Right renal pelvis (tissue), 4 donors: ENCODE measurements around the gene CENPK. TPM values are rescaled to one million over a fixed set of nuclear protein-coding genes. Genes with fewer than 3 reads are reported as not detected.
"Not testable (repeated sequence)": the region's sequence is repeated elsewhere in the genome, so short reads cannot be mapped to it uniquely, and the experiment has no call there.

ENCODE experiments used
- DNase-seq, 4 donors: peaks; one replicate each; pipeline ENCODE4 v3.0.0-alpha.2; 2013; ENCODE audit warnings: low read depth in 4 of 4, low spot score in 3 of 4, missing footprints in 1 of 4
- polyA plus RNA-seq, 4 donors: library from polyadenylated mRNA; unstranded; fragments of 120-200 nt; gene quantifications; one replicate each; pipeline ENCODE4 v1.2.1, GENCODE V29; 2013; ENCODE audit not compliant: insufficient read length in 4 of 4

CENPK gene, protein sequence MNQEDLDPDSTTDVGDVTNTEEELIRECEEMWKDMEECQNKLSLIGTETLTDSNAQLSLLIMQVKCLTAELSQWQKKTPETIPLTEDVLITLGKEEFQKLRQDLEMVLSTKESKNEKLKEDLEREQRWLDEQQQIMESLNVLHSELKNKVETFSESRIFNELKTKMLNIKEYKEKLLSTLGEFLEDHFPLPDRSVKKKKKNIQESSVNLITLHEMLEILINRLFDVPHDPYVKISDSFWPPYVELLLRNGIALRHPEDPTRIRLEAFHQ
- polyA plus RNA-seq, result 10 to 100 TPM; 24.1 to 37.4 (median 34.7) TPM

GRCh38 chr5:65562731-65563701, at the start of gene CENPK, which contains the start of gene PPWD1:
Gene CENPK (minus strand): TSS chr5:65563168. CDS start chr5:65554907, 8,261 bp downstream.
Gene PPWD1 (plus strand): TSS chr5:65563296. CDS start chr5:65563311, 15 bp downstream.
- peak; percentile 89 to 93 (median 92) for DNase-seq

GRCh38 chr5:65612298-65612907, 49.4 kb upstream of the CENPK start:
- DNase-seq, result no peak

DNA sequence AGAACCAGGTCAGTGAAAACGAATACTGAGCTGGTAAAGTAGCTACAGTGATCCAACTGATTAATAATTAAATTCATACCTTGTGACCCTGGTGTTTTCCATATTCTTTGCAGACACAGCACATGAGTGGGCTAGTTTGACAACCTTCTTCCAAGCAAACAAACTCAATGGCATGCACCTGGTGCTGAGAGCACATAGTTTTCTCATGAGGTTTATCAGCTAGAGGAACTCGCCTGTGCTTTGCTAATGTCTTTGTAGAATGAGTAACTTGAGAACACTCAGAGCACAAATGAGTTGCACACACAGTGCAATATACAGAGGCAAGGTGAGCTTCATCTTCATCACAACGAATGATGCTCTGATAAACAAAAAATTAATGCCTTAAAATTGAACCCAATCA, 48.6 kb upstream of the CENPK start:
- peak in 2 of 4 donors; percentile 12 to 22 for DNase-seq

DNA sequence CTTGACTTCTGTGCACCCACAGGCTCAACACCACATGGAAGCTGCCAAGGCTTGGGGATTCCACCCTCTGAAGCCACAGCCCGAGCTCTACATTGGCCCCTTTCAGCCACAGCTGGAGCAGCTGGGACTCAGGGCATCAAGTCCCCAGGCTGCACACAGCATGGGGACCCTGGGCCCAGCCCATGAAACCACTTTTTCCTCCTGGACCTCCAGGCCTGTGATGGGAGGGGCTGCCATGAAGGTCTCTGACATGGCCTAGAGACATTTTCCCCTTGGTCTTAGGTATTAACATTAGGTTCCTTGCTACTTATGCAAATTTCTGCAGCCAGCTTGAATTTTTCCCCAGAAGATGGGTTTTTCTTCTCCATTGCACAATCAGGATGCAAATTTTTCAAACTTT, 38.8 kb upstream of the CENPK start:
- DNase-seq, result not testable (repeated sequence)

DNA sequence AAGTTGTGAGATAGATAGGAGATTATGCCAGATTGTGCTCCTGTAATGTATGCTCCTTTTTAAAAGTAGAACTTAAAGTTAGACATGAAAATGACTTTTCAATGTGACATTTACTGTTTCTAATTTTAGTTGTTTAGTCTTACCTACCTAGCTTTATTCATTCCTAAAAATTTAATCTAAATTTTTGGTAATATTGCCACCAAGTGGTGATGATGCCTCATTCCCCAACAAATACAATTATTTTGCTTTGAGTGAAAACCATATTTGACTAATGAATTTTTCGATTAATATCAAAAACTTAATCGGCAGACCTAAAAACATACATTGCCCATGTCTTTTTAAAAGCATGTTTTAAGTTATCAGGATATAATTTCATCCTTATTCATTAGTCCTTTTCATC, 25.7 kb upstream of the CENPK start:
- no peak for DNase-seq

- DNase-seq, result no peak
Measured at GRCh38 chr5:65577141-65577540, 14.2 kb upstream of the CENPK start.

DNA sequence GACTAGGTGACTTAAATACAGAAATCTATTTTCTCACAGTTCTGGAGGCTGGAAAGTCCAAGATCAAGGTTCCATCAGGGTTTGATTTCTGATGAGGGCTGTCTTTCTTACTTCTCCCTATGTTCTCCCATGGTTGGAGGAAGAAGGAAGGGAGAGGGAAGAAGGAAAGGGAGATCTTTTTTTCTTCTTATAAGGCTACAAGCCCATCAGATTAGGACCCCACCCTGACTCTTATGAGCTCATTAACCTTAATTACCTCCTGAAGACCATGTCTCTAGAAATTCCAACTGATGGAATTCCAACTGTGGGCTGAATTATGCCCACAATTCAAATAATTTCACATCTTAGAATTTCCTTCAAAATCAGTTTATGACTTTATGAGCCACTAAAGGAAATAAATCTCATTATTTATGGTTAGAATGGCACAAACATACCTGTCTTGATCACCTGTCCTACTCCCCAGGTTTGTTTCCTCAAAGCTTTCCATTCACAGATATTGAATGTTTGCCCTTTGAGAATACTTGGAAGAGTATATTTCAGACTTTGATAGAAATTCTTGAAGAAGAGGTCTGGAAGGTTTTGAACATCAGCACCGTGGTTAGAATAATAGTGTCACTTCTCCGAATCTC, 7.7 kb upstream of the CENPK start:
- no peak for DNase-seq

DNA sequence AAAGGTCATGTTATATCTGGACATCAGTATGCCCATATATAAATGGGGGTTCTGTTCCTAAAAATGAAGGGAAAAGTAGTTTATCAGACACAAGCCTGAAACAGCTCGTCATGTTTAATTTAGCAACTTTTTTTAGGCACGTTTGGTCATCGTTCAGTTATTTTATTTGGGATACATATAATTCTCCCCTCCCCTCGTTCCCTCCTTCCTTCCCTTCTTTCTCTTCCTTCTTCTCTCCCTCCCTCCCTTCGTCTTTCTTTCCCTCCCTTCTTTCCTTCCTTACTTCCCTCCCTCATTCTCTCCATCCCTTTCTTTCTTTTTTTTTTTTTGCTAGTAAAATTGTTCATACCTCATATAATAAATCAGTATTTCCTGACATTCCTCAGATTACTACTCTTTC, 3.5 kb upstream of the CENPK start:
- DNase-seq, result no peak

DNA sequence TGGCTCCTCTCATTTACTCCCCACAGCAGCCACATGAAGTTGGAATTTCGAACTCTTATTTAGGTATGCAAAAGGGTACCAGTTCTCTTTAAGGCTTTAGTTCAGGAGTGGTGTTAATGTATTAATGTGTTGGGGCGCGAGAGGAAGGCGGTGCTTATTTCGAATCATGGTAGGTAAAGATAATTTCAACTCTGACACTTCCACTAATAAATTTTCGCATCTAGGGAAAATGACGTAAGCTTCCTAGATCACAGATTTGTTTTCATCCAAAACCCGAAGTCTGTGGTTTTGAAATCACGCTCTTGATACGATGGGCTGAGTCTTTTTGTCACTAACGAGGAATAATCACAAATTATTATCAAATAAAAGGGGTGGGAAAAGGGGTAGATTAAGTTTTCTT, 809 bp upstream of the CENPK start:
- DNase-seq, result no peak

DNA sequence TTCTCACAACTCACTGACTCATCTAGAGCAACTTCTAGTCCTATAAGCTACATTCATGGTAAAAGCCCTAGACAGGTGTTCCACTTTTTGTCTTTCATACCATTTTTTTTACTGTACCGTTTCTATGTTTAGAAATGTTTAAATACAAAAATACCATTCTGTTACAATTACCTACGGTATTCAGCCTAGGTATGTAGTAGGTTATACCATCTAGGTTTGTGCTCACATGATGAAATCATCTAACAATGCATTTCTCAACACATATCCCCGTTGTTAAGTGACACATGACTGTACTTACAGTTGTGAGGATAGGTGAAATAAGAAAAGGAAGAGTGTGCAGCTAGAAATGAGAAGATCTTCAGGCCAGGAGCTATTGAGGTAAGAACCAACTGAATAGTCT, 6.2 kb downstream of the CENPK start:
- no peak for DNase-seq

DNA sequence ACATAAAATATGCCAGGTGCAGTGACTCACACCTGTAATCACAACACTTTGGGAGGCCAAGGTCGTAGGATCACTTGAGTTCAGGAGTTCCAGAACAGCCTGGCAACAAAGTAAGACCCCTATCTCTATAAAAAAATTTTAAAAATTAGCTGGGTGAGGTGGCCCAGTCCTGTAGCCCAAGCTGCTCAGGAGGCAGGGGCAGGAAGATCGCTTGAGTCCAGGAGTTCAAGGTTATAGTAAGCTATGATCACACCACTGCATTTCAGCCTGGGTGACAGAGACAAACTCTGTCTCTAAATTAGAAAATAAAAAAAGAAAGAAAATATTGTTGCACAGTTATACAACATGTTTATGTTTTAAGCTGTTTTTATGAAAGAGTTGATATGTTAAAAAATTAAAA, 6.8 kb downstream of the CENPK start:
- no peak for DNase-seq

DNA sequence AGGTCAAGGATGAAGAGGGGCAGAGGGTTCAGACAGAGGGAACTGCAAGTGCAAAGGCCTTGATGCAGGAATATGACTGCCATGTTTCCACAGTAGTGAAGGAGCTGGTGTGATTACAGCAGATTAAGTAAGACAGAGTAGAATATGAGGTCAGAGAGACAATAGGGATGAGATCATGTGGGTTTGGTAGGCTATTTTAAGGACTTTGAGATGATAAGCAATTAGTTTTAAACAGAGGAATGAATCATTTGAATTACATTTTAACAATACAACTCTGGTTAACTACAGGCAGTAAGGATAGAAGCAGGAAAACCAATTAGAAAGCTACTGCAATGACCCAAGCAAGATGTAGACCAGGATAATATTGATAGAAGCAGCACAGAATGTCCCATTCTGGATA, 7.7 kb downstream of the CENPK start:
- no peak for DNase-seq

DNA sequence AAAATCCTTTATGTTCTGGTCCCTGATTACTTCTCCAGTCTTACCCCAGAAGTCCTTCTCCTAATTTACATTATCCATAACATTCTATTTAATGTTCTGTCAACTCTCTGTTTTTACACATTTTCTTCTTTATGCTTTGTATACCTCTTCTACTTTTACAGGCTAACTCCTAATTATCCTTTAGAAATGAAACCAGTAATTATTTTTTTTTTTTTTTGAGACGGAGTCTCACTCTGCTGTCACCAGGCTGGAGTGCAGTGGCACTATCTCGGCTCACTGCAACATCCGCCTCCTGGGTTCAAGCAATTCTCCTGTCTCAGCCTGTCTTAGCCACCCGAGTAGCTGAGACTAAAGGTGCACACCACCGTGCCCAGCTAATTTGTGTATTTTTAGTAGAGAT, 9.0 kb downstream of the CENPK start:
- no peak for DNase-seq

DNA sequence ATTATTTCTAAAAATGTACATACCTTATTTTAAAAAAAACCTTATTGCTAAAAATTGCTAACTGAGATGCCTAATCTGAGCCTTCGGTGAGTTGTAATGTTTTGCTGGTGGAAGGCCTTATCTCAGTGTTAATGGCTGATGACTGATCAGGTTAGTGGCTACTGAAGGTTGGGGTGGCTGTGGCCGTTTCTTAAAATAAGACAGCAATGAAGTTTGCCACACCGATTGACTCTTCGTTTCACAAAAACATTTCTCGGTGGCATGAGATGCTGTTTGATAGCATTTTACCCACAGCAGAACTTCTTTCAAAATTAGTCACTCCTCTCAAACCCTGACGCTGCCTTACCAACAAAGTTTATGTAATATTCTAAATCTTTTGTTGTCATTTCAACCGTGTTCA, 14.7 kb downstream of the CENPK start:
- no peak for DNase-seq

DNA sequence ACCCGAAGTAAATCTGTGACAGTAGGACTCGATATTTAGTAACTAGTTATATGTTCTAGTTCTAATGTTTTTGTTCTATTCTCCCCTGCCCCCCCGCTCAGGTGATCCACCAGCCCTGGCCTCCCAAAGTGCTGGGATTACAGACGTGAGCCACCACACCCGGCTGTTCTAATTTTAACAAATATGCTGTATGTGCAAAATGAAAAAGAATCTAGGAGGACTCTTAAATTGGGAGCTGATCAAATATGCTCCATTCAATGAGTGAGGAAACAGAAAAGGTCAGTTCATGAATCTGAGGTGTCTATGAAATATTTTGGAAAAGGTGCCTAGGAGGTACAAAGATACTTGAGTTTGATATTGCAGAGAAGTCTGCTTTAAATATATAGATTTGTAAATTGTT, 16.8 kb downstream of the CENPK start:
- DNase-seq, result no peak

DNA sequence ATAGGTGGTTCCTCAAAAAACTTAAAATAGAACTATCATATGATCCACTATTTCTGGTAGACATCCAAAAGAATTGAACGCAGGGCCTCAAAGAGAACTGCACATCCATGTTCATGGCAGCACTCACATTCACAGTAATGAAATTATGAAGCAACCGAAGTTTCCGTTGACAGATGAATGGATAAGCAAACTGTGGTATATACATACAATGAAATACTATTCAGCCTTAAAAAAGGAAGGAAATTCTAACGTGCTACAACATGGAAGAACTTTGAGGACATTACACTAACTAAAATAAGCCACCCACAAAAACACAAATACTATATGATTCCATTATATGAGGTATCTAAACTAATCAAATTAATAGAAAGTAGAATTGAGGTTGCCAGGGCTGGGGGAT, 18.5 kb downstream of the CENPK start:
- no peak for DNase-seq

DNA sequence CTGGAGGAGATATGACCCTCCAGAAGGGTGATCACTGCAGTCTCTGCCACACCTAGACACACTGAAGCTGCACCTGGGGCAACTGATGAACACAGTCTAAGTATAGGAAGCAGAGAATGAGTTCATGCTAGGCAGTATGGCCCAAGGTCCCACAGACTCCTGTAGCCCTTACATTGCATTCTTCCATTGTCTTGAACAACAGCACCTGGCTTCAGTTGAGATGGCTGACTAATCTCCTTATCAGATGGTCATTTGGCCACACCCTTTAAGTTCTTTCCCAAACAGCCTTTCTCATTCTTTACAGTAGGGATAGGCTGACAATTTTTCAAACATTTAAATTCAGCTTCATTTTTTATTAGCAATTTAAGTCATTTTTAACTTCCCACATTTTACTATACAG, 23.1 kb downstream of the CENPK start:
- DNase-seq, result no peak

DNA sequence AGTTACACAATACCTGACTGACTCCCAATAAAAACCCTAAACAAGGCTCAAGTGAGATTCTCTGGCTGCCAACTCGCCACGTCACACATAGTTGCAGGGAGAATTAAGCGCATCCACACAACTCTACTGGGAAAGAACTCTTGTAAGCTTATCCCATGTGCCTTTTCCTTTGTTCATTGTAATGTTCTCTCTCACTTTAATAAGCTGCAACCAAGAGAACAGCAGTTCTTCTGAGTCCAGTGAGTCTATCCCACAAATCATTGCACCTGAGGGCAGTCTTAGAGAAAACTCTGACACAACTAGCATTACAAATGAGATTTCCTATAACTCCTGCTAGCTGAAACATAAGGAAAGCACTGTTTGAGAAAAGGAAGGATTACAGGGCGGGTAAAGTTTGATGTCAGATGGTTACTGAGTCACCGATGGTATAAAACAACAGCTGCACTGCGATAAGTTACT, 27.4 kb downstream of the CENPK start:
- DNase-seq, result no peak

GRCh38 chr5:65530904-65531303, 32.1 kb downstream of the CENPK start:
- DNase-seq, result no peak

GRCh38 chr5:65525726-65526125, 37.2 kb downstream of the CENPK start:
- no peak for DNase-seq
